BE2C (cell line): ENCODE measurements around the gene MCM5.

Experiments
- DNase-seq: peaks from one replicate; pipeline ENCODE4 v3.0.0-alpha.2; 2020
- H3K27me3 ChIP-seq: fragments of 250-450 bp; sonication (Bioruptor Pico); 2 replicates; pipeline ENCODE4 v1.5.1; 2020; ENCODE audit warnings: mild to moderate bottlenecking
- H3K36me3 ChIP-seq: fragments of 250-450 bp; sonication (Bioruptor Pico); 2 replicates; pipeline ENCODE4 v1.5.1; 2020; ENCODE audit warnings: mild to moderate bottlenecking
- H3K4me1 ChIP-seq: fragments of 250-450 bp; sonication (Bioruptor Pico); 2 replicates; pipeline ENCODE4 v1.5.1; 2020
- H3K4me3 ChIP-seq: 2 replicates; pipeline ENCODE4 v1.5.1; 2011; ENCODE audit warnings: low read depth, low read length
- H3K9me3 ChIP-seq: fragments of 250-450 bp; sonication (Bioruptor Pico); 2 replicates; pipeline ENCODE4 v1.5.1; 2020
- TF ChIP-seq, protein P1 (sequence below): IDR thresholded peaks from 2 replicates; pipeline ENCODE4 v1.5.1; 2012; ENCODE audit warnings: mild to moderate bottlenecking, low read depth, low read length

The MCM5 gene

DNA sequence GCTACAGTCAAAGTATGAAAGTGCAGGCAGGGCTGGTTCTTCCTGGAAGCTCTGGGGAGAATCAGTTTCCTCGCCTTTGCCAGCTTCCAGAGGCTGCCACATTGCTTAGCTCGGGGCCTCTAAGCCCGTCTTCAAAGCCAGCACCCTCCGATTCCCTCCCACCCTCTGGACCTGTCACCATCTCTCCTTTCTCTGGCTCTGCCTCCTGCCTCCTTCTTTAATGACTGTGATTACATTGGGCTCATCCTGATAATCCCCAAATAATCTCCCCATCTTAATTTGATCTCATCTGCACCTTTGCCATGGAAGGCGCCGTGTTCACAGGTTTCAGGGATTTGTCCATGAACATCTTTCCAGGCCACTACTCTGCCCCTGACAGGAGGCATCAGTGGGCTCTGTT is 42.5 kb downstream of the MCM5 start:
- H3K27me3 ChIP-seq, result no peaks in the 10 kb centered on the region
- H3K36me3 ChIP-seq, result no peaks in the 10 kb centered on the region
- TF ChIP-seq, protein P1, sequence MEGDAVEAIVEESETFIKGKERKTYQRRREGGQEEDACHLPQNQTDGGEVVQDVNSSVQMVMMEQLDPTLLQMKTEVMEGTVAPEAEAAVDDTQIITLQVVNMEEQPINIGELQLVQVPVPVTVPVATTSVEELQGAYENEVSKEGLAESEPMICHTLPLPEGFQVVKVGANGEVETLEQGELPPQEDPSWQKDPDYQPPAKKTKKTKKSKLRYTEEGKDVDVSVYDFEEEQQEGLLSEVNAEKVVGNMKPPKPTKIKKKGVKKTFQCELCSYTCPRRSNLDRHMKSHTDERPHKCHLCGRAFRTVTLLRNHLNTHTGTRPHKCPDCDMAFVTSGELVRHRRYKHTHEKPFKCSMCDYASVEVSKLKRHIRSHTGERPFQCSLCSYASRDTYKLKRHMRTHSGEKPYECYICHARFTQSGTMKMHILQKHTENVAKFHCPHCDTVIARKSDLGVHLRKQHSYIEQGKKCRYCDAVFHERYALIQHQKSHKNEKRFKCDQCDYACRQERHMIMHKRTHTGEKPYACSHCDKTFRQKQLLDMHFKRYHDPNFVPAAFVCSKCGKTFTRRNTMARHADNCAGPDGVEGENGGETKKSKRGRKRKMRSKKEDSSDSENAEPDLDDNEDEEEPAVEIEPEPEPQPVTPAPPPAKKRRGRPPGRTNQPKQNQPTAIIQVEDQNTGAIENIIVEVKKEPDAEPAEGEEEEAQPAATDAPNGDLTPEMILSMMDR, result no peak

DNA sequence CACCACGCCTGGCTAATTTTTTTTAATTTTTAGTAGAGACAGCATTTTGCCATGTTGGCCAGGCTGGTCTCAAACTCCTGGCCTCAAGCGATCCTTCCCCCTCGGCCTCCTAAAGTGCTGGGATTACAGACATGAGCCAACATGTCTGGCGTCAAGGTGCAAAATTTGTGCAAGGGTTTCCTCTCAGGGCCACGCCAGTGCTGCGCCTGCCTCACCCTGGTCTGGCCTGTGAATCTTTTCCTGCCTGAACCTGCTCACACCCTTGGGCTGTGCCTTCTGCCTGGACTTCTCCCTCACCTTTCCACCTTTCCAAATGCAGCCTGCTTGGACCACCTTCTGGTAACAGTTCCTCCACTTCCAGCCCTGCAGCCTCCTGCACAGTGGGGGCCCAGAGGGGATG is 43.4 kb downstream of the MCM5 start:
- no peaks in the 10 kb centered on the region for H3K27me3 ChIP-seq
- H3K4me1 ChIP-seq, result no peaks in the 10 kb centered on the region; the same call in 1 of the 2 replicates
- no peak overlapping the region for H3K4me3 ChIP-seq
- H3K9me3 ChIP-seq, result no peaks in the 10 kb centered on the region
- H3K36me3 ChIP-seq, result no peaks in the 10 kb centered on the region
- no peak for DNase-seq
- TF ChIP-seq, protein P1, result no peak

More for the DNA sequence above, 42.5 kb downstream of the MCM5 start:
- no peak for DNase-seq
- H3K9me3 ChIP-seq, result no peaks in the 10 kb centered on the region
- no peaks in the 10 kb centered on the region; the same call in 1 of the 2 replicates for H3K4me1 ChIP-seq
- no peak overlapping the region for H3K4me3 ChIP-seq

GRCh38 chr22:35443790-35444684 is 44.1 kb downstream of the MCM5 start:
- no peak overlapping the region for H3K4me3 ChIP-seq
- TF ChIP-seq, protein P1, result no peak
- DNase-seq, result no peak
- H3K4me1 ChIP-seq, result no peaks in the 10 kb centered on the region; the same call in 1 of the 2 replicates
- H3K9me3 ChIP-seq, result no peaks in the 10 kb centered on the region
- no peaks in the 10 kb centered on the region for H3K27me3 ChIP-seq
- no peaks in the 10 kb centered on the region for H3K36me3 ChIP-seq

DNA sequence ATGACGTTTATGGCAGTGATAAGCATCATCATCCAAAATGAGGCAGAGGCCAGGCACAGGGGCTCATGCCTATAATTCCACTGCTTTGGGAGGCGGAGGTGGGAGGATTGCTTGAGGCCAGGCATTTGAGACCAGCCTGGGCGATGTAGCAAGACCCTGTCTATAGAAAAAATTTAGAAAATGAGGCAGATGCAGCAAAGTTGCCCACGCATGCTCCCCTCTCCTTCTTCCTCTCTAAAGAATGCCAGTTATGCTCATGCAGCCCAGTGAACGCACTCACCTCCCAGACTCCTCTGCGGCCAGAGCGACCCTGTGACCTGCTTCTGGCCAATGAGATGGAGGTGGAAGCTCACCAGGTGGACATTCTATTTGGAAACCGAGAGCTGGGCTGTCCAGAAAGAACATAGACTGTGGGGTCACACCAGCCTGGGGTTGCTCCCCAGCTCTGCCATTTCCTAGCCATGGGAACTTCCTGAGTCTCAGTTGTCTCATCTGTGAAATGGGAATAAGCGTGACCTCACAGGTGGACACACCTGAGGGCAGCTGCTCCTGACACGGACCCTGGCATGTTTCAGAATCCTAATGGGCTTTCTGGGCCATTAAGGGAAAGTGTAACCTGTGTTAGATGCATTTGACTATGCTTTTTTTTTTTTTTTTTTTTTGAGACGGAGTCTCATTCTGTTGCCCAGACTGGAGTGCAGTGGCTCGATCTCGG is 44.9 kb downstream of the MCM5 start:
- Histone ChIP-seq H3K27me3 (no peaks in the 10 kb centered on the region), H3K4me3 (no peak overlapping the region), H3K36me3 (no peaks in the 10 kb centered on the region), H3K4me1 (no peaks in the 10 kb centered on the region; the same call in 1 of the 2 replicates), H3K9me3 (no peaks in the 10 kb centered on the region)
- DNase-seq, result no peak
- TF ChIP-seq, protein P1, result no peak

DNA sequence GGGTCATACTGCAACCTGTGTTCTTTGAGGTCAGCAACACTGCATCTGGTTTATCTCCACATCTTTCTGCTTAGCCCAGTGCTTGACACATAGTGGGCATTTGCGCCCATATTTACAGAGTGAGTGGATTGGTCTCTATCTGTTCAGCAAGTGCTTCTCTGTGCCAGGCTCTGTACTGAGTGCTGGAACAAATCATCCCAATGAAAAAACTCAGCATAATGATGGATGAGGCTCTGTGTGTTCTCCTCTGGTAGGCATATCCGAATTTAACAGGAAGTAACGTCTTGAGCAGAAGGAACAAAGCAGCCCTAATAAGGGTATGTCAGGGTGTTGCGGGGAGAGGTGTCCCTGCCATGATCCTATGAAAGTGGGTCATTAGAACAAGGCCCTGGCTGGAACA is 46.0 kb downstream of the MCM5 start:
- H3K36me3 ChIP-seq, result no peaks in the 10 kb centered on the region
- H3K4me3 ChIP-seq, result no peak overlapping the region
- H3K9me3 ChIP-seq, result no peaks in the 10 kb centered on the region
- no peaks in the 10 kb centered on the region for H3K27me3 ChIP-seq
- H3K4me1 ChIP-seq, result no peaks in the 10 kb centered on the region; the same call in 1 of the 2 replicates
- DNase-seq, result no peak
- TF ChIP-seq, protein P1, result no peak
